ENCODE results near the gene HOPX. TPM values are rescaled to one million over a fixed set of nuclear protein-coding genes. Genes with fewer than 3 reads are reported as not detected.

HOPX gene
- total and polyA plus RNA-seq, 2 of the 8 experiments (the other 6 are each of a cell fraction or from before 2014, with no cell fraction given) = not detected

GRCh38 chr4:56648824-56649151 is 32.3 kb downstream of the HOPX start:
- Histone ChIP-seq H3K9ac (replicated peaks in 1 of 4; ENCODE audit: extremely low read depth in 1 of 4, low read depth in 3 of 4, low read length in 3 of 4) (no peak overlapping the region), H3K14ac (ENCODE audit: insufficient read length) (no peak overlapping the region), H2BK15ac (ENCODE audit: low read length) (no peak overlapping the region), H3K36me3 (ENCODE audit: control insufficient read depth in 2 of 4, insufficient read depth in 4 of 4, low read length in 3 of 4) (no peaks in the 10 kb centered on the region), H2AFZ (ENCODE audit: low read length) (no peak overlapping the region), H3K9me3 (ENCODE audit: insufficient read depth in 2 of 2, low read depth in 1 of 2, low read length in 1 of 2) (peaks cover 0 to 3% of the 10 kb centered on the region in 2 experiments; a peak in 1 of 4 replicates), H3K79me2 (ENCODE audit: control insufficient read depth in 1 of 2, insufficient read depth in 2 of 2, low read length in 2 of 2) (no peaks in the 10 kb centered on the region), H4K5ac (ENCODE audit: insufficient read length, low read depth, low read length) (no peak overlapping the region), H2BK5ac (ENCODE audit: low read depth, low read length) (no peak overlapping the region), H3K23me2 (ENCODE audit: low read depth, low read length) (no peaks in the 10 kb centered on the region; the same call in 1 of the 2 replicates), H3K79me1 (ENCODE audit: low read depth, low read length) (no peaks in the 10 kb centered on the region), H3K23ac (ENCODE audit: insufficient read length) (no peak overlapping the region), H4K20me1 (replicated peaks in 1 of 2; ENCODE audit: control insufficient read depth in 1 of 2, insufficient read depth in 2 of 2, low read length in 2 of 2) (no peaks in the 10 kb centered on the region), H3K4me3 (ENCODE audit: extremely low read depth in 1 of 4, insufficient read depth in 2 of 4, low read depth in 3 of 4, low read length in 4 of 4) (no peak overlapping the region), H3K56ac (replicated peaks; ENCODE audit: insufficient read length, low read depth, low read length) (no peak overlapping the region), H3K4me2 (ENCODE audit: insufficient read depth in 1 of 2, low read depth in 2 of 2, low read length in 2 of 2) (no peak overlapping the region), H3K4me1 (replicated peaks in 1 of 4; ENCODE audit: control insufficient read depth in 3 of 4, insufficient read depth in 4 of 4, low read length in 3 of 4) (peaks cover 0 to 3% (median 0%) of the 10 kb centered on the region in 4 experiments; a peak in 1 of 7 replicates), H3K4ac (replicated peaks; ENCODE audit: insufficient read length, low read depth, low read length) (no peak overlapping the region), H2BK12ac (ENCODE audit: low read depth, low read length) (no peak overlapping the region), H4K91ac (replicated peaks; ENCODE audit: insufficient read length, low read length) (no peak overlapping the region), H2AK5ac (ENCODE audit: low read depth, low read length) (no peak overlapping the region), H2BK120ac (replicated peaks; ENCODE audit: low read depth, low read length) (no peak overlapping the region), H3K27ac (ENCODE audit: low read depth, low read length) (no peak overlapping the region), H2BK20ac (ENCODE audit: low read length) (no peak overlapping the region), H3K18ac (ENCODE audit: extremely low read depth, low read length) (no peak overlapping the region), H4K8ac (ENCODE audit: extremely low read depth, insufficient read depth, low read length) (no peak overlapping the region), H3K27me3 (replicated peaks in 1 of 4; ENCODE audit: control insufficient read depth in 3 of 4, extremely low read depth in 1 of 4, insufficient read depth in 3 of 4, low read length in 3 of 4) (peaks cover 4 to 8% (median 6%) of the 10 kb centered on the region in 4 experiments)
- DNase-seq (ENCODE audit: low read depth in 1 of 2, low spot score in 2 of 2) (no peak), FAIRE-seq (no peak)
- CTCF ChIA-PET (ENCODE audit: partially characterized antibody) = interaction anchor here (0.6 to 5.8 kb wide), 4 partner anchors 8 to 150 kb away, joined by 3 to 34 read pairs (median 4); no protein-coding TSS in a partner anchor
- POLR2A ChIA-PET (ENCODE audit: partially characterized antibody) = no interaction called here
- TF ChIP-seq KDM1A (IDR thresholded peaks at IDR 0.05; ENCODE audit: borderline replicate concordance, low read length) (peak; percentile 51; the same call in 1 of the 2 replicates), POU5F1 (IDR thresholded peaks at IDR 0.05; ENCODE audit: low read depth, low read length) (no peak)

Data from H1 (cell line).